Psoas muscle (tissue), 8 donors: Measurements from ENCODE around the gene GOLGA6L2. TPM values are rescaled to one million over a fixed set of nuclear protein-coding genes. Genes with fewer than 3 reads are reported as not detected.
A peak's percentile ranks its signal among the peaks of the same experiment; 100 is the strongest.
"Not testable (repeated sequence)": the region's sequence is repeated elsewhere in the genome, so short reads cannot be mapped to it uniquely, and the experiment has no call there.

Source experiments
- ATAC-seq, 4 donors: fragments of 200-7000 bp; cut with Tn5 transposase; one replicate each; pipeline ENCODE4 v1.9.1; 2020; ENCODE audit warnings: moderate library complexity in 3 of 4, mild to moderate bottlenecking in 2 of 4
- DNase-seq, 2 donors: peaks; one replicate each; pipeline ENCODE4 v3.0.0-alpha.2; 2020
- H3K27ac ChIP-seq: fragments of 200-600 bp; one replicate; pipeline ENCODE4 v1.8.0; 2022
- H3K27me3 ChIP-seq, 3 donors: fragments of 200-600 bp in 1 of 3; one replicate each; pipeline versions ENCODE4 v1.6.1 to v1.8.0; 2013 to 2022; ENCODE audit warnings: low read length in 2 of 3, mild to moderate bottlenecking in 2 of 3, moderate library complexity in 1 of 3; ENCODE audit not compliant: insufficient read depth in 3 of 3
- H3K36me3 ChIP-seq, 2 donors: fragments of 200-600 bp in 1 of 2; one replicate each; pipeline versions ENCODE4 v1.6.1 to v1.8.0; 2013 to 2022; ENCODE audit warnings: low read depth in 1 of 2, mild to moderate bottlenecking in 1 of 2, moderate library complexity in 1 of 2; ENCODE audit not compliant: insufficient read depth in 1 of 2
- H3K4me1 ChIP-seq: fragments of 200-600 bp; one replicate; pipeline ENCODE4 v1.8.0; 2022
- H3K4me3 ChIP-seq: fragments of 200-600 bp; one replicate; pipeline ENCODE4 v1.8.0; 2022; ENCODE audit warnings: mild to moderate bottlenecking
- H3K9me3 ChIP-seq: fragments of 200-600 bp; one replicate; pipeline ENCODE4 v1.8.0; 2022
- CTCF ChIP-seq: fragments of 200-600 bp; IDR thresholded peaks from one replicate; pipeline ENCODE4 v1.8.0; 2022; ENCODE audit warnings: antibody characterized with exemption
- WGBS, 3 donors: extraction: QIAGEN DNeasy Blood & Tissue Kit; methylation state at CpG; one replicate each; pipeline versions ENCODE4 v1.1.6 to v1.1.7; 2013; 5-methylcytosine and 5-hydroxymethylcytosine counted together
- intact Hi-C, 2 donors: fragments of 100-400 bp; cut with DNase I; formaldehyde crosslinking; loops; one replicate each; pipeline versions ENCODE4 v1.11.0 to v1.14.2; 2022
- polyA plus RNA-seq, 3 donors: library from polyadenylated mRNA; stranded (reverse); fragments of 200-250 nt; gene quantifications; one replicate each; pipeline ENCODE4 v1.2.3, GENCODE V29; 2013
- total RNA-seq, 4 donors: library from RNA; stranded (reverse); fragmentation: NEBNext Ultra II Directional in 2 of 4; extraction: Animal tissue kit (Norgen Biotek cat#: 25700) in 2 of 4; gene quantifications; one replicate each; pipeline versions ENCODE4 v1.2.1 to v1.2.4, GENCODE V29; 2021 to 2023
- donor health status: healthy with polysubstance abuse.
- donor health status: DM: no; HTN: no; CAD: no; lungs with moderate emphysema.
- donor health status: Bipolar disorder and iron deficiency.
- donor health status: healthy.
- donor health status: DM: yes; HTN: yes; CAD: no.
- donor health status: DM: no; HTN: no; CAD: no.
- donor health status: DM: no; HTN: no; CAD: no.
- donor health status: DM: yes; HTN: yes; CAD: no.

Gene GOLGA6L2
- total and polyA plus RNA-seq, 7 donors: not detected

- Histone ChIP-seq H3K27me3 (no peaks in the 10 kb centered on the region), H3K27ac (no peak overlapping the region), H3K4me3 (no peak overlapping the region), H3K4me1 (no peaks in the 10 kb centered on the region), H3K9me3 (no peaks in the 10 kb centered on the region), H3K36me3 (no peaks in the 10 kb centered on the region)
- DNase-seq: no peak
- ATAC-seq: no peak
- intact Hi-C loops: no loop called here
- WGBS, 3 donors: 79 to 82% (median 81%) methylated on average over 12 of the region's 12 CpGs
- no peak for TF ChIP-seq CTCF
These were observed 10.6 kb downstream of the GOLGA6L2 start for GRCh38 chr15:23436421-23436820.

GRCh38 chr15:23434699-23435098, 12.3 kb downstream of the GOLGA6L2 start:
- H3K9me3 ChIP-seq, H3K27me3 ChIP-seq, H3K27ac ChIP-seq, ATAC-seq, DNase-seq, intact Hi-C loops, H3K36me3 ChIP-seq, H3K4me1 ChIP-seq, H3K4me3 ChIP-seq: not testable (repeated sequence)
- 82 to 88% (median 83%) methylated on average over 2 of the region's 2 CpGs for WGBS, 3 donors

- intact Hi-C loops, H3K4me1 ChIP-seq, H3K27me3 ChIP-seq, H3K27ac ChIP-seq, H3K9me3 ChIP-seq, ATAC-seq, H3K36me3 ChIP-seq, H3K4me3 ChIP-seq: not testable (repeated sequence)
- 86 to 90% (median 87%) methylated on average over 8 of the region's 8 CpGs for WGBS, 3 donors
- DNase-seq: peak in 1 of 2 donors; percentile 21
These were observed 21.7 kb downstream of the GOLGA6L2 start for GRCh38 chr15:23425327-23425726.

GRCh38 chr15:23424111-23424904, 22.7 kb downstream of the GOLGA6L2 start:
- Histone ChIP-seq H3K36me3 (no peaks in the 10 kb centered on the region), H3K27ac (no peak overlapping the region), H3K4me1 (no peaks in the 10 kb centered on the region), H3K27me3 (no peaks in the 10 kb centered on the region), H3K4me3 (no peak overlapping the region), H3K9me3 (no peaks in the 10 kb centered on the region)
- peak in 1 of 2 donors; percentile 19 for DNase-seq
- intact Hi-C loops: no loop called here
- 90 to 93% (median 92%) methylated on average over 13 of the region's 13 CpGs for WGBS, 3 donors
- ATAC-seq: no peak
- no peak for TF ChIP-seq CTCF

GRCh38 chr15:23422946-23423708, 23.9 kb downstream of the GOLGA6L2 start:
- Histone ChIP-seq H3K9me3 (no peaks in the 10 kb centered on the region), H3K27ac (no peak overlapping the region), H3K36me3 (no peaks in the 10 kb centered on the region), H3K4me3 (no peak overlapping the region), H3K4me1 (no peaks in the 10 kb centered on the region), H3K27me3 (no peaks in the 10 kb centered on the region)
- intact Hi-C loops: no loop called here
- DNase-seq (peak in 1 of 2 donors; percentile 6), ATAC-seq (peak; percentile 83 to 98 (median 96))
- WGBS, 3 donors: 45 to 52% (median 51%) methylated on average over 7 to 8 of the region's 8 CpGs
- TF ChIP-seq CTCF: no peak
